Suppressor macrophage treated with lipopolysaccharide for 4 hours (primary cell): ENCODE measurements around the gene THOP1.

ENCODE experiments used
- DNase-seq: peaks from one replicate; pipeline ENCODE4 v3.0.0-alpha.2; 2020

Gene THOP1

GRCh38 chr19:2804156-2805004 is 19.1 kb downstream of the THOP1 start:
- DNase-seq: no peak

GRCh38 chr19:2805261-2805900 is 20.1 kb downstream of the THOP1 start:
- no peak for DNase-seq

- no peak for DNase-seq
Measured at GRCh38 chr19:2805991-2806649, 20.8 kb downstream of the THOP1 start.

- no peak for DNase-seq
Measured at GRCh38 chr19:2806736-2807378, 21.6 kb downstream of the THOP1 start.

- DNase-seq: no peak
Measured at GRCh38 chr19:2807379-2808128, 22.3 kb downstream of the THOP1 start.

- DNase-seq: no peak
Measured at GRCh38 chr19:2808129-2808941, 23.0 kb downstream of the THOP1 start.

- no peak for DNase-seq
Measured at GRCh38 chr19:2809387-2810140, 24.3 kb downstream of the THOP1 start.

GRCh38 chr19:2810141-2811091 is 25.1 kb downstream of the THOP1 start:
- no peak for DNase-seq

GRCh38 chr19:2811221-2811722 is 26.0 kb downstream of the THOP1 start:
- no peak for DNase-seq

GRCh38 chr19:2811735-2812413 is 26.6 kb downstream of the THOP1 start:
- DNase-seq: no peak

GRCh38 chr19:2812414-2813234 is 27.3 kb downstream of the THOP1 start:
- no peak for DNase-seq

GRCh38 chr19:2813235-2814160 is 28.2 kb downstream of the THOP1 start:
- no peak for DNase-seq

- no peak for DNase-seq
Measured at GRCh38 chr19:2814426-2814825, 29.1 kb downstream of the THOP1 start.

- DNase-seq: no peak
Measured at GRCh38 chr19:2815191-2815614, 29.9 kb downstream of the THOP1 start.

- DNase-seq: no peak
Measured at GRCh38 chr19:2815923-2816322, 30.6 kb downstream of the THOP1 start.

GRCh38 chr19:2816641-2817040 is 31.3 kb downstream of the THOP1 start:
- DNase-seq: no peak
